Endometrium (tissue), 2 donors: ENCODE data around the gene PYGO2.

Experiments
- FAIRE-seq: peaks from 2 replicates; lab custom pipeline; 2012; peaks lifted over from hg19 to GRCh38; lab: Jason Lieb, UNC
- donor health status: control.
- donor health status: control.

PYGO2 gene

GRCh38 chr1:154943649-154944400 lies 17.8 kb downstream of the PYGO2 start:
- no peak for FAIRE-seq

DNA sequence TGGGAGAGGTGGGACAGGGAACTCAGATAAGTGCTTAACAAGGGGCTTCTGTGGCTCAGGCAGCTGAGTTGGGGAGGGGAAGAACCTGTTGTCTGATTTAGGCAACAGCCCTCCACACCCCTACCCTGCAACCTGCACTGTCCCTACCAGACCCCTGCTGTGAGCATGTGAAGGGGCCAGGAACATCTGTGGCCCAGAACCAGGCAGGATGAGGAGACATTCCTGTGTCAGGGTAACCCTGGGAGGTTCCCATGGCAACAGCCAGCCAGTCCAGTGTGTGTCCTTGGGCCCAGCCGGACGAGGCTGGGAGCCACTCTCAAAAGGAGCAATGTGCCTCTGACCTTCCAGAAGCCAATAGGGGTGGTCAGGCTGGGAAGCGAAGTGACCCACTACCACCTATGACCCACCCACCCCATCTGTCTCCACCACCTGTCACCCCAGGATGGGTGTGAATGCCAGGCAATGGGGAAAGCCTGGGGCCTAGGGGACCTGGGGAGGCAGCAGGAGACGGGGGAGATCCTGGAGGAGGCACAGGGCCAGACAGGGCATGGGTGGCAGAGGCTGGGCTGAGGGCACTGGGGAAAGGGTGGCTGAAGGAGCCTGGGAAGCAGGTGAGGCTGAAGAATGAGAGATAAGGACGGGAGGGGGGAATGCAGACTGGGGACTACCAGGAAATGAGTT lies 20.1 kb downstream of the PYGO2 start:
- no peak for FAIRE-seq

DNA sequence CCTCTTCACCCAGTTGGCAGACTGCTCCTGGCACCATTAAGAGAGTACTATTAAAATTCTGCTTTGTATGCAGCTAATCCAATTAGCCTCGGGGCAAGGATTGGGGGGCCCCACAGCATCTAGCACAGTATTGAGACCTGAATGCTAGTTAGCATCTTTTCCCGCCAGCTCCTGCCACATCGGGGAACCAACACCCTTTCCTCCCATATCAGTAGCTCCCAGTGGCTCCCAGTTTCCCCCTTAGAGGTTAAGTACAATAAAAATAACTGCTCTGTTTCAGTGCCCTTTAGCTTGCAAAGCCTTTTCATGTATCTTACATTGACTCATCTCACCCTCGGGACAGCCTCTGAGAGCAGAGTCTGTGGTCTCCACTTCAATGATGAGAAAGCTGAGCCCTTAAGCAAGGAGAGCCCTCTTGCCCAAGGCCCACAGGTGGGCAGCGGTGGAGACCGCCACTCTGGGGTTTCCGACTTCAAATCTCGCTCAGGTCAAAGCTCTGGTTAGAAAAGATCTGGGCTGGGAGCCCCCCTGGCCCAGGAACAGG lies 20.9 kb downstream of the PYGO2 start:
- FAIRE-seq: no peak

DNA sequence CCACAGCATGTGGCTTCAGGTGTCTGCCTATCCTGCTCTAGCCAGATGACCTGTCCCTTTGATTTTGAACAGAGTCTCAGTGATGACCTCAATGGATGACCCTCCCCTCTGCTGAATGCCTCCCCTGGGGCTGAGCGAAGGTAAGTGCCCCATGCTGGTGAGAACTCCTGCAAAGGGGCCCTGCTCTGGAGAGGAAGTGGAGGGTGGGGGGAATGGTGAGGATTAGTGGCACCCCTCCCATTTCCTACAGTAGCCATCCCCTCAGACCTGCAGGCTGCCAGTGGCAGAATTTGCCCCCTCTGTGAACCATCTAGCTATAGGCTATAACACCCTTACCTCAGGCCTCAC lies 21.4 kb downstream of the PYGO2 start:
- no peak for FAIRE-seq

DNA sequence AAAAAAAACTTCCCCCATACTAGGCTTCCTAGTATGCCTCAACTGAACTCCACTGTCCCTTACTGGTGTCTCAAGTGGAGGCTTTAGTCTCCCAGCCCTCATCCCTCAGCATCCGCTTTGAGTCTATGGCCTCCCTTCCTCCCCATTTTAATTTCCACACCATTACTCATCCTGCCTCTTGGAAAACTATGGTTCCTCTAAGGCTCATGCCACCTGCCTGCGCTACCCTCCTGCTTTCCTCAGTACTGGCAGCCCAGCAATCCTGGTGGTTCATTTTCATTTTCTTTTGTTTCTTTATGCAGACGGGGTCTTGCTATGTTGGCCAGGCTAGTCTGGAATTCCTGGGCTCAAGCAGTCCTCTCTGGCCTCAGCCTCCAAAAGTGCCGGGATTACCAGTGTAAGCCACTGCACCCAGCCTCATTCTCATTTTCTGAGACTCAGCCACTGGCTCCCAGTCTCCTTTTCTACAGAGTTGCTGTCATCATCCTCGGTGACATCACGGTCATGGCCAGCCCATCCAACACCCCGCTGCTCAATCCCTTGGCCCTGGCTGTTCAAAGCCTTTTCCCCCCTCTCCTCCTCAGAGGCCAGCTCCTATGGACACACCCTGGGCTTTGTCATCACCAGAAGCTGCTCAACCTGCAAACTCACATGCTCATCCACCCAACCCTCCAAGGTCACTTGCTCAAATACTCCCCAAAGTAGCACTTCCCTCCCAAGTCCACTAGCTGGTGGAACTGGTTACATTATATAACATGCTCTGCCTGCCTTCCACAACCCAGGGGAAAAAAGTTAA lies 22.8 kb downstream of the PYGO2 start:
- no peak for FAIRE-seq

DNA sequence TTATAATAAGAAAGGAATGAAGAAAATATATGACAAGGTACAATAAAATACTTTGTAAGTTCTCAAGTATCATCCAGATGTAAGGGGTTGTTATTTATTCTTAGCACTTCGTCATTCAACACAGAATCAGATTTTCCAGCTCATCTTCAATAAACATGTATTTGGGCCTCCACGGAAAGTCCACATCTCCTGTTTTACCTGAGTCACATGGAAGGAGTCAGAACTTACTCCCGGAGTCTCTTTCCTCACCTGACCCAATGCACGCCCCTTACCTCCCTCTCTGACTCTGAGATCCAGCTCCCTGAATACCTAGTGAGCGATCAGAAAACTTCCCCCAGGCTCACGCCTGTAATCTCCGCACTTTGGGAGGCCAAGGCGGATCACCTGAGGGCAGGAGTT lies 23.6 kb downstream of the PYGO2 start:
- no peak for FAIRE-seq

DNA sequence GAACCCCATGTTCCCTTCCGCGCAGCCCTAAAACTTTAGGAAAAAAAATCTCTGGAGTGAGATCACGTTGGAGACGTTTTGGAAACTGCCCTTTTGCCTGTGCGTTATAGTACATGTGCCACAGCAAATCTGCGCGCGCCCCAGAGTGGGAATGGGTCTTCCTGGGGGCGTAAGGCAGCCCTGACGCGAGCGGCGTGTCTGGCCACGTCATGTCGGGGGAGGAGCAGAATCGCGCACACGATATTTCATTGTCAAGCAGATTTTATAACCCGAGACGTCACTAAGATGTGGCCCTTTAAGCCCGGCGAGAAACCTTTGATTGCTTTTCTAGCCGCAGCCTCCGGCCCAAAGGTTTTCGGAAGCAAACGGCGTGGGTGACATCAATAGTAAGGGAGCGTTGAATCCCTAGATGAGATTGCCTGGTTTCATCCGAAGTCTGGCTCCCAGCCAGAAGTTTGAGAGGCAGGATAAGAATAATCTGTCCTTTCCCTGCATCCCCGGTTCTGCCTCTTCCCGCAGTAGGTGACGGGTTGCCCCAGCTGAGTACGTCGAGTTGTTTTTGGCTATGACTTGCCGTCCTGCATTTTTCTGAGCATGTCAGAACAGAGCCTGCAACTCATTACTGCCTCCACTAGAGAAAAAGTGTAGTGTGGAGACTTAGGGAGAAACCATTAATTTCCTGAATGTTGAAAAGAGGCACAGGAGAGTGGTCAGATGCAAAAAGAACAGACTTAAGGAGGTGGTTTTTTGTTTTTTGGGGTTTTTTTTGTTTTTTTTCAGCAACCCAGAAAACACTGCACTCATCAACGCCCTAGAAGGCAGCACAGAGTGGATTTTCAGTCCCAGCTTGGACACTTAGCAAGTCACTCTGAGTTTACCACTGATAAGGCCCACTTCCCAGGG lies 24.2 kb downstream of the PYGO2 start:
- no peak for FAIRE-seq

DNA sequence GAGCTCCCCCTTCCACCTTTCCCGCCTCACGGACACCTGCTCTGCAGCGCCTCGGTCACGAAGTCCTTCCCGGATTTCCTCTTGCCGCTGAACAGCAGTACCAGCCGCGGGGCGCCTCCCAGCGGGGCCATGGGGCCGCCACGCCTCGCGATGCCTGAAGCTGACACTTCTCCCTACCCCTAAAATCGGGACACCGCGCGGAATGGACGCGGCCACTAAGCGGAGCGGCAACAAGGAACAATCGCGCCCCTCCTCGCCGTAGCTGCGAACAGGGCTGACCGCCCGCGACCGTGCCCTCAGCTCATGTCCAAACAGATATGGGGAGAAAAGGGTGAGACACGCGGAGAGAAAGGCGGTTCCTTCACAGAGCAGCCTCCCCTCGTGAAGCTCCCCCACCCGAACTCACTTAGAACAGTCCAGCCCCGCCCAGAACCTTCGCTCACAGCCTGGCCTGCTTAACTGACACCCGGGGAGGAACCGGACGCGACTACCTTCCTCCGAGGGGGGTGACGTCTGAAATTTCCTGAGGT lies 25.0 kb downstream of the PYGO2 start, which contains the start of gene PMVK:
PMVK (minus strand) TSS at position 165 of the 530 bp plus-strand sequence; CDS start at position 131, 34 bp downstream.
- no peak for FAIRE-seq

DNA sequence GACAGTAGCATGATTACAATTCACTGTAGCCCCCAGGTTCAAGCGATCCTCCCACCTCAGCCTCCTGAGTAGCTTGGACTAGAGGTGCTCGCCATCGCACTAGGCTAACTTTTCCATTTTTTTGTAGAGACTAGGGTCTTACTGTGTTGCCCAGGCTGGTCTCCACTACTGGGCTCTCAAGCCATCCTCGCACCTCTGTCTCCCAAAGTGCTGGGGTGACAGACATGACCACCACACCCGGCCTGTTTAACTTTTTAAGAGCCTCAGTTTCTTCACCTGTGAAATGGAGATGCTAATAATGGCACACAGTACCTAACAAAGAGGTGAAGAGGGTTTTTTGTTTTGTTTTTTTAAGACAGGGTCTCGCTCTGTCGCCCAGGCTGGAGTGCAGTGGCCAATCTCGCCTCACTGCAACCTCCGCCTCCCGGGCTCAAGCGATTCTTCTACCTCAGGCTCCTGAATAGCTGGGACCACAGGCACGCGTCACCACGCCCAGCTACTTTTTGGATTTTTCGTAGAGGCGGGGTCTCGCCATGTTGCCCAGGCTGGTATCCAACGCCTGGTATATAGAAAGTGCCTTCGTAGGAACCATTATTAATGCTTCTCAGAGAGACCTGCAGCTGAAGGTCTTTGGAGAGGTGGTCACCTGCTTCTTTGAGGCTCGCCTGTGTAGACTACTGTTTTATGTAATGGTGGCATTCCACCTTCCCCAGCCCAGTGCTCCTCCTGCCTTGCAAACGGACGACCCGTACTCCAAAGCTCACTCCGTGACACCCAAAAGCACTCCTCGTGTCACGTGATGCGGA lies 25.6 kb downstream of the PYGO2 start:
- no peak for FAIRE-seq

- FAIRE-seq: no peak
Measured at GRCh38 chr1:154934358-154934948, 27.1 kb downstream of the PYGO2 start.

DNA sequence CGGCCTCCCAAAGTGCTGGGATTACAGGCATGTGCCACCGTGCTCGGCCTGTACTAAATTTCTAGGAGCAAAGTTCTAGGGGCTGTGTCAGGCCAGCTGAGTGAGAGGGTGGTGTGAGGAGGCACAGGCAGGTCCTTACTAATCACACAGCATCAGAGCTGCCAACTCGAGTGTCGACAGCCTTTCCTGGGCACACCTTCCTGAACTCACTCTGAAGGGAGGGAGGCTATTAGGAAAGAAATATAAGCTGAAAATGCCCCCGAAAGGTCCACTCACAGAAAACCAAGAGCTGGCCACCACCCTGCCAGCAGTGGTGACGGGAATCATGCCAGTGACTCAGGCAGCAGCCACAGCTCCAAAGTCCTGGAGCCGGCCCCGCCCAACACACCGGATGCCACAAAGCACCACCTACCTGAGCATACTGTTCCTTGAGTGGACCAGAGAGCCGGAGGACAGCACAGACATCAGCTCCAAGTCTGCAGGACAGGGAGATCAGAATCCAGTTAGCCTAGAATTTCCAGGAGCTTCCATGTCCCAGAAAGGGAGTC lies 29.6 kb downstream of the PYGO2 start:
- no peak for FAIRE-seq

DNA sequence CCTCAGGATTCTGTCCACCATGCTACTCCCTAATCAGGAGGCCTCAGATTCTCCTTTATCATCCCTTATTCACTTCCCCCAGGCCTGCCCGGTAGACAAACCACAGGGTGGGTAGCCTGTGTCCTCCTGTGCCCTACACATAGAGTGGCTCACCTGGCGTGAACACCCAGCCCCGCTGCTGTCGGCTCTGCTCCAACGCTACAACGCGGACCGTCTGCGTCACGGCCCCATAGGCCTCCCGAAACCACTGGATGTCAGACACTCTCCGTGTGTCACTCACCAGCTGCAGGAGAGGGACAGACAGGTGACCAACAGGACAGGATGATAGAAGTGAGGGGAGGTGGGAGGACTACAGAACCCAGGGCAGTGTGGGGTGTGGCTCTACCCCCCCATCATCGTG lies 35.4 kb downstream of the PYGO2 start:
- no peak for FAIRE-seq

- no peak for FAIRE-seq
Measured at GRCh38 chr1:154925335-154926170, 36.0 kb downstream of the PYGO2 start.

- no peak for FAIRE-seq
Measured at GRCh38 chr1:154923695-154924094, 37.9 kb downstream of the PYGO2 start.

DNA sequence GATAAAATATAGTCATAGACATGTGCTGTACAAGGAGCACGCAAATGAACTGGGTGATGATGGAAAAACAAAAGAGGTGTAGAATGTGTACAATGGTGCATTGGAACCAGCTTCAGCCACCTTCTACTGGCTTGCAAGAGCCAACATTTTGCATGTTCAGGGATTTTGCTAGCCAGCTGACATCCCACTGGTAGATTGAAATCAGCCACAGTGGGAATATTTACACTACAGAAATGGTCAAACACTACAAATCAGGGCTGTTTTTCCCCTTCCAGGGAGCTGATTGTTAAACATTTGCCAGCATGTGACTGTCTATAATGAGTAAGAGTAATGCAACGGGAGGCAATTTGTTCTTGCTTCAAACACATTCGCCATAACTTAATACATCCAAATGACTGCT lies 48.3 kb downstream of the PYGO2 start:
- FAIRE-seq: no peak

DNA sequence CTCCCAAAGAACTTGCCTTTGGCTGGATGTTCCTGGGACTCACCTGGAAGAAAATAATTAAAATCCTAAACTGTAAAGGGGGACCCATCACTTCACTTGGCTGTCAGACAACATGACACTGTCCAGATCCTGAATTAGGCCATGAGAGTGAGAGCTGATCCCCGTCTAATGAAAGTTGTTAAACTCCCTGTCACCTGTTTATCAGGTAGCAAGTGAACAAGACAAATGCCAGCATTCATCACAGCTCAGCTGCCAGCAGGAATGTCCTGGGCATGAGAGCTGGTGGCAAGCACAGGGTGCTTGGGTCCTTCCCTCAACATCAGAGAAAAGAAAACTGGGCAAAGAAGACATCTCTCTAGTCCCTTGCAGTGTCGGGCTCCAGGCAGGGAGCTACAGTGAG lies 48.8 kb downstream of the PYGO2 start:
- no peak for FAIRE-seq

- no peak for FAIRE-seq
Measured at GRCh38 chr1:154911691-154912550, 49.7 kb downstream of the PYGO2 start.

GRCh38 chr1:154910851-154911250 lies 50.7 kb downstream of the PYGO2 start:
- FAIRE-seq: no peak
